GM18507 (cell line): ENCODE data around the gene KHDC1.
"Not testable (repeated sequence)": the region's sequence is repeated elsewhere in the genome, so short reads cannot be mapped to it uniquely, and the experiment has no call there.

ENCODE experiments used
- DNase-seq: peaks from one replicate; pipeline ENCODE4 v3.0.0; 2011; ENCODE audit warnings: low read depth; ENCODE audit not compliant: insufficient read length; ENCODE audit errors: extremely low spot score
- FAIRE-seq: peaks from 2 replicates; lab custom pipeline; 2011; peaks lifted over from hg19 to GRCh38; lab: Jason Lieb, UNC

KHDC1 gene

GRCh38 chr6:73194744-73195143 is 68.3 kb downstream of the KHDC1 start:
- no peak for FAIRE-seq
- no peak for DNase-seq

- not testable (repeated sequence) for FAIRE-seq, DNase-seq
Measured at GRCh38 chr6:73193302-73193701, 69.7 kb downstream of the KHDC1 start.
